HS-5 (cell line): ENCODE measurements around the gene ZNF391.
"Not testable (repeated sequence)": the region's sequence is repeated elsewhere in the genome, so short reads cannot be mapped to it uniquely, and the experiment has no call there.

Source experiments
- DNase-seq: peaks from one replicate; pipeline ENCODE4 v3.0.0-alpha.2; 2012; ENCODE audit warnings: low read depth

ZNF391 gene

GRCh38 chr6:27388293-27389197 is at the start of gene ZNF391:
TSS of gene ZNF391 (plus strand) at chr6:27388759. CDS start at chr6:27400371, 11,612 bp downstream.
- DNase-seq = peak; percentile 80

- DNase-seq = no peak
Observed at GRCh38 chr6:27352850-27353249, 35.7 kb upstream of the ZNF391 start.

- DNase-seq = no peak
Observed at GRCh38 chr6:27358786-27359185, 29.8 kb upstream of the ZNF391 start.

GRCh38 chr6:27359231-27359630 is 29.3 kb upstream of the ZNF391 start:
- DNase-seq = no peak

GRCh38 chr6:27368202-27368601 is 20.4 kb upstream of the ZNF391 start:
- no peak for DNase-seq

GRCh38 chr6:27370391-27370790 is 18.2 kb upstream of the ZNF391 start:
- no peak for DNase-seq

GRCh38 chr6:27374824-27375612 is 13.5 kb upstream of the ZNF391 start:
- no peak for DNase-seq

- DNase-seq = no peak
Observed at GRCh38 chr6:27375613-27376079, 12.9 kb upstream of the ZNF391 start.

- not testable (repeated sequence) for DNase-seq
Observed at GRCh38 chr6:27378406-27378805, 10.2 kb upstream of the ZNF391 start.

- not testable (repeated sequence) for DNase-seq
Observed at GRCh38 chr6:27381001-27381400, 7.6 kb upstream of the ZNF391 start.

GRCh38 chr6:27383011-27383410 is 5.5 kb upstream of the ZNF391 start:
- no peak for DNase-seq

- no peak for DNase-seq
Observed at GRCh38 chr6:27383481-27383880, 5.1 kb upstream of the ZNF391 start.

GRCh38 chr6:27392623-27393022 is 4.1 kb downstream of the ZNF391 start:
- no peak for DNase-seq

- no peak for DNase-seq
Observed at GRCh38 chr6:27394073-27394472, 5.5 kb downstream of the ZNF391 start.

GRCh38 chr6:27400877-27401642 is 12.5 kb downstream of the ZNF391 start:
- no peak for DNase-seq

GRCh38 chr6:27406085-27406484 is 17.5 kb downstream of the ZNF391 start:
- no peak for DNase-seq

GRCh38 chr6:27407153-27407814 is 18.7 kb downstream of the ZNF391 start:
- DNase-seq = no peak

- no peak for DNase-seq
Observed at GRCh38 chr6:27414300-27414699, 25.7 kb downstream of the ZNF391 start.

GRCh38 chr6:27414996-27415395 is 26.4 kb downstream of the ZNF391 start:
- DNase-seq = peak; percentile 11

- DNase-seq = no peak
Observed at GRCh38 chr6:27415898-27416297, 27.3 kb downstream of the ZNF391 start.

- no peak for DNase-seq
Observed at GRCh38 chr6:27419363-27419762, 30.8 kb downstream of the ZNF391 start.
